Measurements from ENCODE around the gene PPP2R3A.
A peak's percentile ranks its signal among the peaks of the same experiment; 100 is the strongest.
"Not testable (repeated sequence)": the region's sequence is repeated elsewhere in the genome, so short reads cannot be mapped to it uniquely, and the experiment has no call there.

The PPP2R3A gene

GRCh38 chr3:136106101-136106500, 140.6 kb downstream of the PPP2R3A start:
- H3K27ac Mint-ChIP-seq: peak overlapping the region; percentile 82
- TF ChIP-seq, protein P1, sequence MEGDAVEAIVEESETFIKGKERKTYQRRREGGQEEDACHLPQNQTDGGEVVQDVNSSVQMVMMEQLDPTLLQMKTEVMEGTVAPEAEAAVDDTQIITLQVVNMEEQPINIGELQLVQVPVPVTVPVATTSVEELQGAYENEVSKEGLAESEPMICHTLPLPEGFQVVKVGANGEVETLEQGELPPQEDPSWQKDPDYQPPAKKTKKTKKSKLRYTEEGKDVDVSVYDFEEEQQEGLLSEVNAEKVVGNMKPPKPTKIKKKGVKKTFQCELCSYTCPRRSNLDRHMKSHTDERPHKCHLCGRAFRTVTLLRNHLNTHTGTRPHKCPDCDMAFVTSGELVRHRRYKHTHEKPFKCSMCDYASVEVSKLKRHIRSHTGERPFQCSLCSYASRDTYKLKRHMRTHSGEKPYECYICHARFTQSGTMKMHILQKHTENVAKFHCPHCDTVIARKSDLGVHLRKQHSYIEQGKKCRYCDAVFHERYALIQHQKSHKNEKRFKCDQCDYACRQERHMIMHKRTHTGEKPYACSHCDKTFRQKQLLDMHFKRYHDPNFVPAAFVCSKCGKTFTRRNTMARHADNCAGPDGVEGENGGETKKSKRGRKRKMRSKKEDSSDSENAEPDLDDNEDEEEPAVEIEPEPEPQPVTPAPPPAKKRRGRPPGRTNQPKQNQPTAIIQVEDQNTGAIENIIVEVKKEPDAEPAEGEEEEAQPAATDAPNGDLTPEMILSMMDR (IDR thresholded peaks at IDR 0.05): no peak
- DNase-seq: no peak
- H3K27me3 Mint-ChIP-seq (ENCODE audit: low read depth, poor library complexity): no peaks in the 10 kb centered on the region
- peaks cover 64% of the 10 kb centered on the region for H3K36me3 Mint-ChIP-seq (ENCODE audit: low read depth)
- H3K4me1 Mint-ChIP-seq: no peaks in the 10 kb centered on the region
- no peak overlapping the region for H3K4me3 Mint-ChIP-seq
- no peaks in the 10 kb centered on the region for H3K9me3 Mint-ChIP-seq

DNA sequence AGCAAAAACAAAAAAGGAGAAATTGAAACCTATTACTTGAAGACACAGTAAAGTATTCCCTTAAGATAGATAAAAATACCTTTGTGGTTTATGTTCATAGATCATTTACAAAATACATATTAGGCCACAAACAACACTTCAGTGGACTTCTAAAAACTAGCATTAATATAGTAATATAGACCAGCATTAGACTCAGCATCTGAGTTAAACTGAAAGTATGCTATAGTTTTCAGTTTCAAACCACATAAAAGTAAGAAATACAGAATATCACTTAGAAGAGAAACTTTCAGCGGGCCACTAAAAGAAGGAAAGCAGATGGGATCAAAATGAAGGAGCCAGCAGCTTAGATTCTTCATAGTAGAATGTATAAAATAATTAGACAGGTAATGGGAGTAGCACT, 144.0 kb downstream of the PPP2R3A start:
- no peak for DNase-seq
- TF ChIP-seq, protein P1 (IDR thresholded peaks at IDR 0.05): no peak
- no peaks in the 10 kb centered on the region for H3K27me3 Mint-ChIP-seq (ENCODE audit: low read depth, poor library complexity)
- H3K4me3 Mint-ChIP-seq: no peak overlapping the region
- peaks cover 27% of the 10 kb centered on the region for H3K9me3 Mint-ChIP-seq
- no peak overlapping the region for H3K27ac Mint-ChIP-seq
- H3K36me3 Mint-ChIP-seq (ENCODE audit: low read depth): peaks cover 68% of the 10 kb centered on the region
- H3K4me1 Mint-ChIP-seq: no peaks in the 10 kb centered on the region

DNA sequence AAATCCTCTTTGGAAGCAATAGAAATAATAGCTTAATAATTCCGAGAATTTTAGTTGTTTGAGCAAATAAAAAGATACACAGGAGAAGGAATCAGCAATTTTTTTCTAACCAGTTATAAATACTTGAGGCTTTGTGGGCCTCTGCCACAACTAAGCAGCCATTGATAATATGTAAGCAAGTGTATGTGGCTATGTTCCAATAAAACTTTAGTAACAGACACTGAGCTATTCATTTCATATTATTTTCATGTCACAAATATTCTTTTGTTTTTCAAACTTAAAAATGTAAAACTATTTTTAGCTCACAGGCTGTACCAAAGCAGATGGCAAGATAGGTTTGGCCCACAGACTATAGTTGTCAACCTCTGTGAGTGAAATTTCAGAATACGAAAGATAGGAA, 145.0 kb downstream of the PPP2R3A start:
- Mint-ChIP-seq H3K36me3 (ENCODE audit: low read depth) (peaks cover 72% of the 10 kb centered on the region), H3K9me3 (peaks cover 37% of the 10 kb centered on the region), H3K4me1 (no peaks in the 10 kb centered on the region), H3K4me3 (no peak overlapping the region), H3K27ac (no peak overlapping the region), H3K27me3 (ENCODE audit: low read depth, poor library complexity) (no peaks in the 10 kb centered on the region)
- no peak for DNase-seq
- TF ChIP-seq, protein P1 (IDR thresholded peaks at IDR 0.05): no peak

DNA sequence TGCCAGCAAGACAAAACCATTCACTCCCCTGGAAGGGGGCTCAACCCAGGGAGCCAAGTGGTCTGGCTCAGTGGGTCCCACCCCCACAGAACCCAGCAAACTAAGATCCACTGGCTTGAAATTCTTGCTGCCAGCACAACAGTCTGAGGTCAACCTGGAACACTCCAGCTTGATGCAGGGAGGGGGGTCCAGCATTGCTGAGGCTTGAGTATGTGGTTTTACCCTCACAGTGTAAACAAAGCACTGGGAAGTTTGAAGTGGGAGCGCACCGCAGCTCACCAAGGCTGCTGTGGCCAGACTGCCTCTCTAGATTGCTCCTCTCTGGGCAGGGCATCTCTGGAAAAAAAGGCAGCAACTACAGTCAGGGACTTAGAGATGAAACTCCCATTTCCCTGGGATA, 148.9 kb downstream of the PPP2R3A start:
- Mint-ChIP-seq H3K27me3 (ENCODE audit: low read depth, poor library complexity) (no peaks in the 10 kb centered on the region), H3K36me3 (ENCODE audit: low read depth) (peaks cover 98% of the 10 kb centered on the region), H3K27ac (no peak overlapping the region), H3K4me3 (no peak overlapping the region), H3K4me1 (no peaks in the 10 kb centered on the region), H3K9me3 (peaks cover 76% of the 10 kb centered on the region)
- TF ChIP-seq, protein P1 (IDR thresholded peaks at IDR 0.05): no peak
- no peak for DNase-seq

DNA sequence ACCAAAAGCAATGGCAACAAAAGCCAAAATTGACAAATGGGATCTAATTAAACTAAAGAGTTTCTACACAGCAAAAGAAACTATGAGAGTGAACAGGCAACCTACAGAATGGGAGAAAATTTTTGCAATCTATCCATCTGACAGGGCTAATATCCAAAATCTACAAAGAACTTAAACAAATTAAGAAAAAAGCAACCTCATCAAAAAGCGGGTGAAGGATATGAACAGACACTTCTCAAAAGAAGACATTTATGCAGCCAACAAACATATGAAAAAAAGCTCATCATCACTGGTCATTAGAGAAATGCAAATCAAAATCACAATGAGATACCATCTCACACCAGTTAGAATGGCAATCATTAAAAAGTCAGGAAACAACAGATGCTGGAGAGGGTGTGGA, 153.8 kb downstream of the PPP2R3A start:
- peaks cover 88% of the 10 kb centered on the region for H3K36me3 Mint-ChIP-seq (ENCODE audit: low read depth)
- not testable (repeated sequence) for H3K4me3 Mint-ChIP-seq
- H3K9me3 Mint-ChIP-seq: peaks cover 60% of the 10 kb centered on the region

DNA sequence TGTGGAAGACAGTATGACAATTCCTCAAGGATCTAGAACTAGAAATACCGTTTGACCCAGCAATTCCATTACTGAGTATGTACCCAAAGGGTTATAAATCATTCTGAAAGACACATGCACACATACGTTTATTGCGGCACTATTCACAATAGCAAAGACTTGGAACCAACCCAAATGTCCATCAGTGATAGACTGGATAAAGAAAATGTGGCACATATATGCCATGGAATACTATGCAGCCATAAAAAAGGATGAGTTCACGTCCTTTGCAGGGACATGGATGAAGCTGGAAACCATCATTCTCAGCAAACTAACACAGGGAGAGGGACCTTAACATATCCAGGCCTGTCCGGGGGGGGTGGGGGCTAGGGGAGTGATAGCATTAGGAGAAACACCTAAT, 154.3 kb downstream of the PPP2R3A start:
- not testable (repeated sequence) for H3K27ac Mint-ChIP-seq; H3K27me3 Mint-ChIP-seq (ENCODE audit: low read depth, poor library complexity); H3K4me1 Mint-ChIP-seq; H3K4me3 Mint-ChIP-seq; DNase-seq
- Mint-ChIP-seq H3K36me3 (ENCODE audit: low read depth) (peaks cover 88% of the 10 kb centered on the region), H3K9me3 (peaks cover 60% of the 10 kb centered on the region)

More for the DNA sequence above, 153.8 kb downstream of the PPP2R3A start:
- not testable (repeated sequence) for H3K27ac Mint-ChIP-seq; DNase-seq; H3K4me1 Mint-ChIP-seq; H3K27me3 Mint-ChIP-seq (ENCODE audit: low read depth, poor library complexity)

- Mint-ChIP-seq H3K9me3 (peaks cover 60% of the 10 kb centered on the region), H3K27me3 (ENCODE audit: low read depth, poor library complexity) (no peaks in the 10 kb centered on the region), H3K4me1 (no peaks in the 10 kb centered on the region), H3K36me3 (ENCODE audit: low read depth) (peaks cover 88% of the 10 kb centered on the region), H3K27ac (no peak overlapping the region), H3K4me3 (no peak overlapping the region)
- DNase-seq: no peak
- TF ChIP-seq, protein P1 (IDR thresholded peaks at IDR 0.05): no peak
Measured at GRCh38 chr3:136120373-136121348, 155.1 kb downstream of the PPP2R3A start.
